ENCODE results near the gene ARHGEF4.
A peak's percentile ranks its signal among the peaks of the same experiment; 100 is the strongest.

The ARHGEF4 gene

DNA sequence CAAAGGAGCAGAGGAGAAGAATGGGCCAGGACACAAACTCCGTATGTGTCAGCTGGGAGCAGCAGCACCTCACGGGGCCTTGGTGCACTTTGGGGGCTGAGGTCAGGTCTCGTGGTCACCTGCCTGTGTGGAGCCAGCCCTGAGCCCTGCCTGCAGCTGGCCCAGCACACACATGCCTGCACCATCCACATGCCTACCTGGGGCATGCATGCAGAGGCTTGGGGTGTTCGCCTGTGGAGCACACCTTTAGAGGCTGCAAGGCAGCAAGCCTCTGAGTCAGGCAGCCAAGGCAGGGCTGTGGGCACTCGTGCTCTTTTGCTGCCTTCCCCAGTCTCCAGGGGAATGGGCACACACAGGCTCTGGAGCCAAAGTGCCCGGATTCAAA, 36.0 kb downstream of the ARHGEF4 start:
- no peak for DNase-seq (ENCODE audit: low spot score)
- TF ChIP-seq, protein P1, sequence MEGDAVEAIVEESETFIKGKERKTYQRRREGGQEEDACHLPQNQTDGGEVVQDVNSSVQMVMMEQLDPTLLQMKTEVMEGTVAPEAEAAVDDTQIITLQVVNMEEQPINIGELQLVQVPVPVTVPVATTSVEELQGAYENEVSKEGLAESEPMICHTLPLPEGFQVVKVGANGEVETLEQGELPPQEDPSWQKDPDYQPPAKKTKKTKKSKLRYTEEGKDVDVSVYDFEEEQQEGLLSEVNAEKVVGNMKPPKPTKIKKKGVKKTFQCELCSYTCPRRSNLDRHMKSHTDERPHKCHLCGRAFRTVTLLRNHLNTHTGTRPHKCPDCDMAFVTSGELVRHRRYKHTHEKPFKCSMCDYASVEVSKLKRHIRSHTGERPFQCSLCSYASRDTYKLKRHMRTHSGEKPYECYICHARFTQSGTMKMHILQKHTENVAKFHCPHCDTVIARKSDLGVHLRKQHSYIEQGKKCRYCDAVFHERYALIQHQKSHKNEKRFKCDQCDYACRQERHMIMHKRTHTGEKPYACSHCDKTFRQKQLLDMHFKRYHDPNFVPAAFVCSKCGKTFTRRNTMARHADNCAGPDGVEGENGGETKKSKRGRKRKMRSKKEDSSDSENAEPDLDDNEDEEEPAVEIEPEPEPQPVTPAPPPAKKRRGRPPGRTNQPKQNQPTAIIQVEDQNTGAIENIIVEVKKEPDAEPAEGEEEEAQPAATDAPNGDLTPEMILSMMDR (IDR thresholded peaks at IDR 0.05; ENCODE audit: extremely low read depth, missing control alignments), result no peak

GRCh38 chr2:130873700-130874346, 37.1 kb downstream of the ARHGEF4 start:
- peak; percentile 79 for DNase-seq (ENCODE audit: low spot score)
- TF ChIP-seq, protein P1 (IDR thresholded peaks at IDR 0.05; ENCODE audit: extremely low read depth, missing control alignments), result peak; percentile 70

- no peak for DNase-seq (ENCODE audit: low spot score)
These were observed 37.8 kb downstream of the ARHGEF4 start for GRCh38 chr2:130874512-130874911.

GRCh38 chr2:130875935-130876334, 39.2 kb downstream of the ARHGEF4 start:
- TF ChIP-seq, protein P1 (IDR thresholded peaks at IDR 0.05; ENCODE audit: extremely low read depth, missing control alignments), result no peak
- DNase-seq (ENCODE audit: low spot score), result no peak

More at GRCh38 chr2:130874512-130874911, 37.8 kb downstream of the ARHGEF4 start:
- TF ChIP-seq, protein P1 (IDR thresholded peaks at IDR 0.05; ENCODE audit: extremely low read depth, missing control alignments), result no peak

DNA sequence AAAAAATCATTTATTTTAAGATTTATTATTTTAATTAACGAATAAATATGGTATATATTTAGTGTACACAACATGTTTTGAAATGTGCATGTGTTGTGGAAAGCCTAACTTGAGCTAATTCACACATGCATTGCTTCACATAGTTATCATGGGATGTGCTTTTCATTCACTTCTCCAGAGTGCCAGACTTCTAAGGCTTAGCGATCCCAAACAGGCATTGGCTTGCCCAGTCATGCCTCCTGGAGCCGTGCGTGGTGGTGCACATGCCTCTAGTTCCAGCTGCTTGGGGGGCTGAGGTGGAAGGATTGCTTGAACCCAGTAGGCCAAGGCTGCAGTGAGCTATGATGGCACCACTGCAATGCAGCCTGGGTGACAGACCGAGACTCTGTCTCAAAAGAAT, 40.5 kb downstream of the ARHGEF4 start:
- DNase-seq (ENCODE audit: low spot score), result no peak
- TF ChIP-seq, protein P1 (IDR thresholded peaks at IDR 0.05; ENCODE audit: extremely low read depth, missing control alignments), result no peak

- TF ChIP-seq, protein P1 (IDR thresholded peaks at IDR 0.05; ENCODE audit: extremely low read depth, missing control alignments), result no peak
- DNase-seq (ENCODE audit: low spot score), result no peak
These were observed 41.6 kb downstream of the ARHGEF4 start for GRCh38 chr2:130878316-130878715.

GRCh38 chr2:130878933-130879332, 42.2 kb downstream of the ARHGEF4 start:
- no peak for DNase-seq (ENCODE audit: low spot score)
- TF ChIP-seq, protein P1 (IDR thresholded peaks at IDR 0.05; ENCODE audit: extremely low read depth, missing control alignments), result no peak

Data from GM20000 (cell line).